Ovary (tissue), 9 donors: ENCODE data around the gene MAP7D1. TPM values are rescaled to one million over a fixed set of nuclear protein-coding genes. Genes with fewer than 3 reads are reported as not detected.
"Not testable (repeated sequence)": the region's sequence is repeated elsewhere in the genome, so short reads cannot be mapped to it uniquely, and the experiment has no call there.

Experiments used
- DNase-seq, 5 donors: peaks; one replicate each; pipeline ENCODE4 v3.0.0-alpha.2; 2019 to 2020
- H3K27ac ChIP-seq, 2 donors: fragments of 200-600 bp; one replicate each; pipeline versions ENCODE4 v1.5.1 to v1.8.0; 2019 to 2022
- H3K27me3 ChIP-seq: fragments of 200-600 bp; one replicate; pipeline ENCODE4 v1.8.0; 2022
- H3K36me3 ChIP-seq: fragments of 200-600 bp; sonication (generic); one replicate; pipeline ENCODE4 v1.5.1; 2019
- H3K4me1 ChIP-seq: one replicate; pipeline ENCODE4 v1.8.1; 2013; ENCODE audit warnings: mild to moderate bottlenecking, moderate library complexity; ENCODE audit not compliant: insufficient read depth
- H3K4me3 ChIP-seq: fragments of 200-600 bp; sonication (generic); one replicate; pipeline ENCODE4 v1.5.1; 2017
- H3K9me3 ChIP-seq, 2 donors: fragments of 200-600 bp in 1 of 2; sonication (generic) in 1 of 2; one replicate each; pipeline versions ENCODE4 v1.5.1 to v1.8.1; 2013 to 2019; ENCODE audit warnings: mild to moderate bottlenecking in 1 of 2, moderate library complexity in 1 of 2
- EP300 ChIP-seq: sonication (generic); formaldehyde crosslinking; IDR thresholded peaks from one replicate; pipeline ENCODE4 v1.6.1; 2017; ENCODE audit warnings: antibody characterized with exemption
- POLR2A ChIP-seq: fragments of 450-650 bp; IDR thresholded peaks from one replicate; pipeline ENCODE4 v1.6.1; 2017; ENCODE audit warnings: antibody characterized with exemption, mild to moderate bottlenecking, moderate library complexity
- WGBS, 3 donors: extraction: QIAGEN DNeasy Blood & Tissue Kit in 1 of 3; methylation state at CpG; one replicate each; pipeline versions ENCODE4 v1.1.5 to v1.1.7; 2013 to 2017; 5-methylcytosine and 5-hydroxymethylcytosine counted together
- intact Hi-C, 4 donors: fragments of 100-400 bp; cut with DNase I; formaldehyde crosslinking; loops; one replicate each; pipeline versions ENCODE4 v1.11.0 to v1.15.1; 2022 to 2023
- polyA plus RNA-seq, 2 donors: library from polyadenylated mRNA; stranded (reverse); fragments of 200-250 nt in 1 of 2; fragments of 350-450 nt in 1 of 2; fragmentation: Illumina TruSeq in 1 of 2; extraction: RNeasy Lipid Tissue Mini Kit (QIAGEN cat#74804) in 1 of 2; gene quantifications; one replicate each; pipeline ENCODE4 v1.2.3, GENCODE V29; 2013 to 2014
- total RNA-seq, 7 donors: library from RNA; depleted of rRNA in 2 of 7; stranded (reverse); fragments of >200 nt in 2 of 7; fragmentation: NEBNext Ultra II Directional in 3 of 7; extraction: Animal tissue kit (Norgen Biotek cat#: 25700) in 3 of 7; gene quantifications; one replicate each; pipeline versions ENCODE4 v1.1.0 to v1.2.4, GENCODE V29; 2016 to 2023
- TF ChIP-seq, protein P1 (sequence below), 3 donors: fragments of 450-650 bp in 2 of 3; fragments of 200-600 bp in 1 of 3; IDR thresholded peaks; one replicate each; pipeline versions ENCODE4 v1.5.1 to v1.8.0; 2016 to 2022; ENCODE audit warnings: antibody characterized with exemption in 3 of 3, mild to moderate bottlenecking in 1 of 3
- donor health status: DM: no; HTN: no; CAD: no; lungs with moderate emphysema.
- donor health status: DM: no; HTN: no; CAD: no.
- donor health status: Bipolar disorder and iron deficiency.
- donor health status: DM: yes; HTN: yes; CAD: no.
- donor health status: DM: no; HTN: no; CAD: no.
- donor health status: DM: yes; HTN: yes; CAD: no.

Gene MAP7D1
- total and polyA plus RNA-seq, 9 donors: 31.4 to 99.1 (median 64.1) TPM

DNA sequence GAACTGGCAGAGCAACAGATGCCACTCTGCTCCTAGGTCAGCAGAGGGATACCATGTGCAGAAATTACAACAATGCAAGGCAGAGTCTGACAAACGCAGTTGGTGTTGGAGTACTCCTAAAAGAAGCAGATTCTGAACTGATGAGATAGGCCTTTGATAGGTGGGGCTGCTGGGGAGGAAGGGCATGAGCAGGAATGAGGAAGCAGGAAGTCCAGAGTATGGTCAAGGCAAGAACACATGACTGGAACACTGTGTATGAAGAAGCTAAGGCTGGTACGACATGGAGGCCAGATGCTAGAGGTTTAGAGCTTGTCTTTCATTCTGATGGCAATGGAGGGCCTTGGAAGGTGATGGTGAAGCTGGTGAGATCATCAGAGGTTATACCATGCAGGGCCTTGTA lies 56.8 kb downstream of the MAP7D1 start:
- no peaks in the 10 kb centered on the region for H3K9me3 ChIP-seq
- no peaks in the 10 kb centered on the region for H3K36me3 ChIP-seq
- H3K27me3 ChIP-seq: no peaks in the 10 kb centered on the region
- WGBS, 3 donors: 72 to 82% (median 80%) methylated on average over 2 of the region's 2 CpGs
- no peaks in the 10 kb centered on the region for H3K4me1 ChIP-seq
- no peak overlapping the region for H3K4me3 ChIP-seq
- H3K27ac ChIP-seq: no peak overlapping the region
- intact Hi-C loops: no loop called here
- TF ChIP-seq POLR2A (no peak), EP300 (no peak)
- TF ChIP-seq, protein P1, sequence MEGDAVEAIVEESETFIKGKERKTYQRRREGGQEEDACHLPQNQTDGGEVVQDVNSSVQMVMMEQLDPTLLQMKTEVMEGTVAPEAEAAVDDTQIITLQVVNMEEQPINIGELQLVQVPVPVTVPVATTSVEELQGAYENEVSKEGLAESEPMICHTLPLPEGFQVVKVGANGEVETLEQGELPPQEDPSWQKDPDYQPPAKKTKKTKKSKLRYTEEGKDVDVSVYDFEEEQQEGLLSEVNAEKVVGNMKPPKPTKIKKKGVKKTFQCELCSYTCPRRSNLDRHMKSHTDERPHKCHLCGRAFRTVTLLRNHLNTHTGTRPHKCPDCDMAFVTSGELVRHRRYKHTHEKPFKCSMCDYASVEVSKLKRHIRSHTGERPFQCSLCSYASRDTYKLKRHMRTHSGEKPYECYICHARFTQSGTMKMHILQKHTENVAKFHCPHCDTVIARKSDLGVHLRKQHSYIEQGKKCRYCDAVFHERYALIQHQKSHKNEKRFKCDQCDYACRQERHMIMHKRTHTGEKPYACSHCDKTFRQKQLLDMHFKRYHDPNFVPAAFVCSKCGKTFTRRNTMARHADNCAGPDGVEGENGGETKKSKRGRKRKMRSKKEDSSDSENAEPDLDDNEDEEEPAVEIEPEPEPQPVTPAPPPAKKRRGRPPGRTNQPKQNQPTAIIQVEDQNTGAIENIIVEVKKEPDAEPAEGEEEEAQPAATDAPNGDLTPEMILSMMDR (IDR thresholded peaks at IDR 0.05): no peak
- no peak for DNase-seq

DNA sequence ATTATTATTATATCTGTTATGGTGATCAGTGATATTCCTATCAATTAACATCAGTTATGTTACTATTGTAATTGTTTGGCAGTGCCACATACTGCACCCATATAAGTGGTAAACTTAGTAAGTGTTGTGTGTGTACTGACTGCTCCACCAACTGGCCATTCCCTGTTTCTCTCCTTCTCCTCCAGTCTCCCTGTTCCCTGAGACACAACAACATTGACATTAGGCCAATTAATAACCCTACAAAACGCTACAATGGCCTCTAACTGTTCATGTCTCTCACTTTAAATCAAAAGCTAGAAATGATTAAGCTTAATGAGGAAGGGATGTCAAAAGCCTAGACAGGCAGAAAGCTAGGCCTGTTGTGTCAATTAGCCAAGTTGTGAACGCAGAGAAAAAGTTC lies 61.7 kb downstream of the MAP7D1 start:
- Histone ChIP-seq H3K9me3 (no peaks in the 10 kb centered on the region), H3K4me1 (no peaks in the 10 kb centered on the region), H3K27me3 (no peaks in the 10 kb centered on the region), H3K27ac (no peak overlapping the region), H3K36me3 (no peaks in the 10 kb centered on the region), H3K4me3 (no peak overlapping the region)
- no peak for DNase-seq
- 45 to 60% (median 48%) methylated on average over 2 of the region's 2 CpGs for WGBS, 3 donors
- TF ChIP-seq, protein P1 (IDR thresholded peaks at IDR 0.05): no peak
- TF ChIP-seq EP300 (no peak), POLR2A (no peak)
- intact Hi-C loops: no loop called here

DNA sequence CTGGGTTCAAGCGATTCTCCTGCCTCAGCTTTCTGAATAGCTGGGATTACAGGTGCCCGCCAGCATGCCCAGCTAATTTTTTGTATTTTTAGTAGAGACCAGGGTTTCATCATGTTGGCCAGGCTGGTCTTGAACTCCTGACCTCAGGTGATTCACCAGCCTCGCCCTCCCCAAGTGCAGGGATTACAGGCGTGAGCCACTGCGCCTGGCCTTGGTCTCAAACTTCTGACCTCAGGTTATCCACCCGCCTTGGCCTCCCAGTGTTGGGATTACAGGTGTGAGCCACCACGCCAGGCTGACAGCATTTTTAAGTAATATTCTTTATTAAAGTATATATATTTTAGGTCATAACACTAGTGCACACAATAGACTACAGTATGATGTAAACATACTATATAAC lies 65.9 kb downstream of the MAP7D1 start:
- H3K4me1 ChIP-seq, H3K4me3 ChIP-seq, H3K9me3 ChIP-seq, DNase-seq, H3K27me3 ChIP-seq, H3K36me3 ChIP-seq, H3K27ac ChIP-seq: not testable (repeated sequence)
- intact Hi-C loops: loop anchor here in 2 of 4 donors (10.0 kb wide), 2 partner anchors 63 to 67 kb away; partner anchors contain the start of gene MAP7D1 (in 1 of the 2)
- 92 to 96% (median 94%) methylated on average over 7 of the region's 7 CpGs for WGBS, 3 donors

DNA sequence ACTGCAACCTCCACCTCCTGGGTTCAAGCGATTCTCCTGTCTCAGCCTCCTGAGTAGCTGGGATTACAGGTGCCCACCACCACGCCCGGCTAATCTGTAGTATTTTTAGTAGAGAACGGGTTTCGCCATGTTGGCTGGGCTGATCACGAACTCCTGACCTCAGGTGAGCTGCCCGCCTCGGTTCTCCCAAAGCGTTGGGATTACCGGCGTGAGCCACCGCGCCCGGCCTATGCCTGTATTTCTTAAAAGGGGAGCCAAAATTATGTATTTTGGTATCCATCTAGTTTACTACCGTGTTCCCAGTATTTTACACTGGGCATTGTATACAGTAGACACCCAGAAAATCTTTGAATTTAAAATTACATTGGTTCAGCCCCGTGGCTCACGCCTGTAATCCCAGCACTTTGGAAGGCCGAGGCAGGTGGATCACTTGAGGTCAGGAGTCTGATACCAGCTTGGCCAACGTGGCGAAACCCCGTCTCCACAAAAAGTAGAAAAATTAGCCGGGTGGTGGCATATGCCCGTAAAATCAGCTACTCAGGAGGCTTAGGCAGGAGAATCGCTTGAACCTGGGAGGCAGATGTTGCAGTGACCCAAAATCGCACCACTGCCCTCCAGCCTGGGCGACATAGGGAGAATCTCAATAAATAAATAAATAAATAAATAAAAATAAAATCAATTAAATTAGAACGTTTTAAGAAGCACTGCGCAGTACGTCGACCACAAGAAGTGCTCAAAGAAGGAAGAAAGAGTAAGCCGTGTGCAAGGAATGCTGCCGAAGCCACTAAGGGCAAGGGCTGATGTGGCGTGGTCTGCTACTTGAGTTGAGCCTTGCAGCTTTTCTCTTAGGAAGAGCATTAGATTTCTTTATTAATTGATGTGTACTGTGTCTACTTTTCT lies 66.8 kb downstream of the MAP7D1 start:
- TF ChIP-seq, protein P1 (IDR thresholded peaks at IDR 0.05): no peak
- TF ChIP-seq EP300: no peak
- no peak for TF ChIP-seq POLR2A
- no peaks in the 10 kb centered on the region for H3K9me3 ChIP-seq
- H3K36me3 ChIP-seq: no peaks in the 10 kb centered on the region
- H3K4me1 ChIP-seq: peaks cover 3% of the 10 kb centered on the region
- WGBS, 3 donors: 80 to 83% (median 81%) methylated on average over 33 of the region's 33 CpGs
- H3K27ac ChIP-seq: peak overlapping the region; percentile 9 to 93
- intact Hi-C loops: loop anchor here in 2 of 4 donors (10.0 kb wide), 2 partner anchors 62 to 68 kb away; partner anchors contain the start of gene MAP7D1 (in 1 of the 2)
- no peaks in the 10 kb centered on the region for H3K27me3 ChIP-seq
- DNase-seq: peak in 3 of 5 donors; percentile 33 to 46 (median 42)
- H3K4me3 ChIP-seq: peak overlapping the region; percentile 63
